Stimulated activated CD4-positive, alpha-beta T cell treated with anti-CD3 and anti-CD28 coated beads, Interleukin-2, amount 100 ng/mL, for 24 hours (primary cell): ENCODE measurements around the gene CDC42.

Experiments used
- DNase-seq, 2 donors: peaks; one replicate each; pipeline ENCODE4 v3.0.0-alpha.2; 2020

The CDC42 gene

GRCh38 chr1:22132517-22133235 lies 80.2 kb downstream of the CDC42 start:
- DNase-seq = no peak

- no peak for DNase-seq
Measured at GRCh38 chr1:22133247-22133930, 80.9 kb downstream of the CDC42 start.

DNA sequence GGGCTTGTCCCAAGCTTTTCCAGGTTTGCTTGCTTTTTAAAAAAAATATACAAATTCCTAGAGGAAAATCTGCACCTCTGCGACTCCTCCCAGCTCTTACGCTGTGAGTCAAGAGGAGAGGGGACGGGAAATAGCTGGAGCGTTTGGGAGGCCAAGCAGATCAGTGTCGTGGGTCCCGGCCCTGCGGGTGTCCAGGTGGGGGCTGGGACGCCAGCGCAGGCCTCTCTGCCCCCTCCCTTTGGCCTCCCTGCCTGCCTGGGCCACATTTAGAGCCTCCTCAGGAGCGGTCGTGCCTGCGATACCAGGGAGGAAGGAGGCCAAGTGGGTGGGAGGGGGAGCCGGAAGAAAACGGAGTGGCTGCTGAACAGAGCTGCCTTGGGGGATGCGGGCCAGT lies 81.4 kb downstream of the CDC42 start:
- DNase-seq = no peak

- DNase-seq = no peak
Measured at GRCh38 chr1:22137004-22137720, 84.7 kb downstream of the CDC42 start.

DNA sequence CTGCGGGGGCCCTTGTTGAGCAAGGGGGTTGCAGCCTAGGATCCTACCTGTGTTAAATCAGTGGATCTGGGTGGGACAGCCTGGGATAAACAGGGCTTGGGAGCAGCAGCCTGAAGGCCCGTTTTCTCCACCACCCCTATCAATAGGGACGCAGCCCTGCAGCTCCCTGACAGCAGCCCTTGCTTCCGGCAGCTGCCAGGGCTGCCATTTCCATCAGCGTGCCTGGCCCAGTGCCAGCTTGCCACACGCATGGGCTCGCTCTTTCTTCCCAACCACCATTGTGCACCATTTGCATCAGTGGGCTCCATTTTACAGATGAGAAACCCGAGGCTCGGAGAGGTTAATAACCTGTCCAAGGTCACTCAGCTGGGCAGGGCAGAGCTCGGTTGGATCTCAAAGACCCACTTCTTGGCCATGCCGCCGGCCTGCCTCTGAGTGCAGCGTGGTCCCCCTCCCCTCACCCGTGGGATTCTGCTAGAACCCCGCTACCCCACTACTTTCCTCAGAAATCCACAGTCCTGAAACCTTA lies 86.6 kb downstream of the CDC42 start:
- no peak for DNase-seq

GRCh38 chr1:22139817-22140216 lies 87.3 kb downstream of the CDC42 start:
- DNase-seq = no peak
